K562 (cell line): Measurements from ENCODE around the gene JKAMP. TPM values are rescaled to one million over a fixed set of nuclear protein-coding genes. Genes with fewer than 3 reads are reported as not detected.

Experiments
- ATAC-seq: fragments of 200-7000 bp; cut with Tn5 transposase; 3 replicates; pipeline ENCODE4 v1.9.1; 2020; ENCODE audit warnings: moderate library complexity
- BruUV-seq: library from RNA; stranded (reverse); fragments of 400-500 nt; replicated peaks from 2 replicates; lab custom pipeline; 2021; lab: Mats Ljungman, UMichigan
- CTCF ChIA-PET: fragments of 300-600 bp; formaldehyde crosslinking; extraction: SDS; loops from one replicate; lab custom pipeline; 2021; ENCODE audit warnings: low intra/inter-chr PET ratio; lab: Yijun Ruan, JAX
- POLR2A ChIA-PET: fragments of 300-600, 350-650 bp; sonication (Branson Sonifier 250); formaldehyde crosslinking; extraction: SDS; loops from one replicate; lab custom pipeline; 2021; ENCODE audit warnings: antibody characterized with exemption, inconsistent platforms; lab: Yijun Ruan, JAX
- DNase-seq, 4 experiments: peaks; one replicate each; pipeline versions ENCODE4 v3.0.0 to v3.0.0-alpha.2; 2011 to 2018; ENCODE audit warnings: low spot score in 3 of 4, mixed read lengths in 3 of 4; ENCODE audit errors: extremely low read depth in 1 of 4
- FAIRE-seq: peaks from 2 replicates; lab custom pipeline; 2011; peaks lifted over from hg19 to GRCh38; lab: Jason Lieb, UNC
- H2AFZ ChIP-seq: 2 replicates; pipeline ENCODE4 v1.6.0; 2011; ENCODE audit warnings: low read depth, low read length, control low read depth, inconsistent platforms
- H3K27ac ChIP-seq: fragments of 200-600 bp; 3 replicates; pipeline ENCODE4 v1.8.0; 2011; ENCODE audit warnings: low read depth, mild to moderate bottlenecking, control low read depth, inconsistent platforms, low read length, moderate library complexity, mixed read lengths; ENCODE audit errors: extremely low read depth
- H3K27me3 ChIP-seq, 2 experiments: fragments of 300-600 bp in 1 of 2; 2 replicates in 1 of 2; 3 replicates in 1 of 2; pipeline versions ENCODE4 v1.6.0 to v1.8.0; 2011; ENCODE audit warnings: inconsistent platforms in 2 of 2, low read length in 2 of 2, mild to moderate bottlenecking in 1 of 2, mixed read lengths in 1 of 2, moderate library complexity in 1 of 2; ENCODE audit not compliant: control insufficient read depth in 2 of 2, insufficient read depth in 2 of 2
- H3K36me3 ChIP-seq: fragments of 300-600 bp; 3 replicates; pipeline ENCODE4 v1.8.0; 2011; ENCODE audit warnings: mild to moderate bottlenecking, low read length, inconsistent platforms; ENCODE audit not compliant: control insufficient read depth, insufficient read depth
- H3K4me1 ChIP-seq, 2 experiments: fragments of 200-600 bp in 1 of 2; replicated peaks in 1 of 2; 2 replicates in 1 of 2; 3 replicates in 1 of 2; pipeline versions ENCODE4 v1.5.1 to v1.8.0; 2011; ENCODE audit warnings: inconsistent platforms in 2 of 2, low read length in 2 of 2, mild to moderate bottlenecking in 1 of 2, mixed read lengths in 1 of 2, moderate library complexity in 1 of 2; ENCODE audit not compliant: control insufficient read depth in 2 of 2, insufficient read depth in 2 of 2
- H3K4me2 ChIP-seq: 2 replicates; pipeline ENCODE4 v1.6.1; 2011; ENCODE audit warnings: low read length, control low read depth, inconsistent platforms, mixed read lengths; ENCODE audit not compliant: insufficient read depth
- H3K4me3 ChIP-seq: fragments of 200-600 bp; sonication (generic), shearing (Covaris generic); 2 replicates; pipeline ENCODE4 v1.5.1; 2016; ENCODE audit warnings: control low read depth, inconsistent platforms
- H3K79me2 ChIP-seq: fragments of 200-600 bp; 3 replicates; pipeline ENCODE4 v1.8.0; 2011; ENCODE audit warnings: low read length, inconsistent platforms; ENCODE audit not compliant: control insufficient read depth, insufficient read depth
- H3K9ac ChIP-seq, 2 experiments: 2 replicates each; pipeline versions ENCODE4 v1.6.0 to v1.6.1; 2011; ENCODE audit warnings: low read depth in 2 of 2, low read length in 2 of 2, control low read depth in 1 of 2, inconsistent platforms in 1 of 2, mild to moderate bottlenecking in 1 of 2, mixed read lengths in 1 of 2; ENCODE audit not compliant: insufficient read depth in 1 of 2
- H3K9me1 ChIP-seq: one replicate; pipeline ENCODE4 v1.6.0; 2011; ENCODE audit warnings: inconsistent platforms, mild to moderate bottlenecking, low read length, moderate library complexity; ENCODE audit not compliant: control insufficient read depth, insufficient read depth
- H3K9me3 ChIP-seq: replicated peaks from 2 replicates; pipeline ENCODE4 v1.5.1; 2011; ENCODE audit warnings: low read depth, low read length, inconsistent platforms; ENCODE audit not compliant: control insufficient read depth, insufficient read depth
- H4K20me1 ChIP-seq: replicated peaks from 2 replicates; pipeline ENCODE4 v1.6.1; 2011; ENCODE audit warnings: low read length, inconsistent platforms, mixed read lengths; ENCODE audit not compliant: control insufficient read depth, insufficient read depth
- CBFB ChIP-seq: sonication (generic); formaldehyde crosslinking; IDR thresholded peaks from 2 replicates; pipeline ENCODE4 v1.4.0; 2020; ENCODE audit warnings: mild to moderate bottlenecking, missing genetic modification reagents
- COPS2 ChIP-seq: fragments of 450-650 bp; conservative IDR thresholded peaks from 2 replicates; pipeline ENCODE4 v1.6.1; 2016; ENCODE audit warnings: mild to moderate bottlenecking, moderate library complexity
- MLLT1 ChIP-seq, 2 experiments: fragments of 450-650 bp; IDR thresholded peaks; 2 replicates each; pipeline ENCODE4 v1.6.1; 2016
- MYNN ChIP-seq, 2 experiments: sonication (generic); formaldehyde crosslinking in 1 of 2; IDR thresholded peaks; 2 replicates each; pipeline versions ENCODE4 v1.5.0 to v1.6.1; 2016 to 2020; ENCODE audit warnings: antibody characterized with exemption in 1 of 2, missing genetic modification reagents in 1 of 2
- NFIC ChIP-seq: fragments of 450-650 bp; IDR thresholded peaks from 2 replicates; pipeline ENCODE4 v1.6.1; 2017; ENCODE audit warnings: mild to moderate bottlenecking, inconsistent platforms
- PHB ChIP-seq: fragments of 250-450 bp; sonication (Bioruptor Pico); IDR thresholded peaks from 2 replicates; pipeline ENCODE4 v1.5.0; 2021
- POLR2A ChIP-seq: fragments of 450-650 bp; conservative IDR thresholded peaks from 2 replicates; pipeline ENCODE4 v1.6.1; 2016
- RAD51 ChIP-seq: fragments of 450-650 bp; IDR thresholded peaks from 2 replicates; pipeline ENCODE4 v1.7.1; 2016; ENCODE audit warnings: low read depth, mild to moderate bottlenecking, borderline replicate concordance
- RCOR1 ChIP-seq, 2 experiments: IDR thresholded peaks; 2 replicates each; pipeline ENCODE4 v1.6.1; 2012; ENCODE audit warnings: low read depth in 2 of 2, low read length in 2 of 2, borderline replicate concordance in 1 of 2, improper control_type of control experiment in 1 of 2
- SAP30 ChIP-seq: fragments of 200-600 bp; sonication (generic); IDR thresholded peaks from 2 replicates; pipeline ENCODE4 v1.6.1; 2012; ENCODE audit warnings: borderline replicate concordance, low read depth, mild to moderate bottlenecking, moderate library complexity, low read length, control low read depth, inconsistent platforms; ENCODE audit not compliant: insufficient read depth, poor library complexity, severe bottlenecking
- TAF1 ChIP-seq: IDR thresholded peaks from 2 replicates; pipeline ENCODE4 v1.6.1; 2011; ENCODE audit warnings: mild to moderate bottlenecking, low read length, moderate library complexity; ENCODE audit not compliant: insufficient read depth, control insufficient read depth, severe bottlenecking; ENCODE audit errors: extremely low read depth
- TAL1 ChIP-seq: fragments of 450-650 bp; IDR thresholded peaks from 2 replicates; pipeline ENCODE4 v1.6.1; 2016; ENCODE audit warnings: mild to moderate bottlenecking
- ZNF395 ChIP-seq: fragments of 200-800 bp; sonication (Bioruptor generic); IDR thresholded peaks from 2 replicates; pipeline ENCODE4 v1.6.1; 2017; ENCODE audit warnings: missing genetic modification characterization, missing compliant biosample characterization
- WGBS: fragments of 100-300 bp; shearing (Covaris generic); methylation state at CpG from one replicate; pipeline ENCODE4 v1.1.6; 2016; ENCODE audit warnings: low coverage, mixed read lengths; ENCODE audit not compliant: insufficient coverage; ENCODE audit errors: missing lambda C conversion rate; 5-methylcytosine and 5-hydroxymethylcytosine counted together
- in situ Hi-C: fragments of 300-500 bp; cut with MboI; formaldehyde crosslinking; loops from 4 replicates; pipeline ENCODE4 v1.15.0; 2018; ENCODE audit warnings: inconsistent platforms, mixed read lengths
- intact Hi-C: fragments of 100-400 bp; cut with micrococcal nuclease; formaldehyde crosslinking; loops from 2 replicates; pipeline ENCODE4 v1.14.2; 2022
- polyA plus RNA-seq, 8 experiments: library from polyadenylated mRNA; depleted of rRNA in 4 of 8; stranded (reverse) in 5 of 8; unstranded in 3 of 8; fragments of >200 nt; fragmentation: Nextera tagmentation in 2 of 8; fragmentation: Illumina TruSeq in 1 of 8; extraction: Ambion mirVana in 2 of 8; extraction: Trizol in 1 of 8; gene quantifications; 2 replicates each; pipeline versions ENCODE4 v1.2.1 to v1.2.3, GENCODE V29; 2011 to 2014; ENCODE audit warnings: inconsistent platforms in 1 of 8, missing spikeins in 1 of 8
- total RNA-seq, 7 experiments: library from RNA; depleted of rRNA in 6 of 7; stranded (reverse); fragments of >200 nt in 6 of 7; fragmentation: Illumina TruSeq in 2 of 7; extraction: Trizol in 2 of 7; gene quantifications; 2 replicates each; pipeline versions ENCODE4 v1.2.1 to v1.2.3, GENCODE V29; 2011 to 2021; ENCODE audit warnings: low replicate concordance in 1 of 7
- TF ChIP-seq, protein P1 (sequence below), 2 experiments: fragments of 200-800 bp in 1 of 2; sonication (Bioruptor generic) in 1 of 2; sonication (generic) in 1 of 2; formaldehyde crosslinking in 1 of 2; IDR thresholded peaks in 1 of 2; conservative IDR thresholded peaks in 1 of 2; 2 replicates each; pipeline versions ENCODE4 v1.5.0 to v1.6.1; 2016 to 2020; ENCODE audit warnings: missing compliant biosample characterization in 1 of 2, missing genetic modification characterization in 1 of 2, missing genetic modification reagents in 1 of 2

Gene JKAMP
- total and polyA plus RNA-seq, 9 of the 15 experiments (the other 6 are each of a cell fraction or from before 2014, with no cell fraction given): 19.3 to 119 (median 33.8) TPM

DNA sequence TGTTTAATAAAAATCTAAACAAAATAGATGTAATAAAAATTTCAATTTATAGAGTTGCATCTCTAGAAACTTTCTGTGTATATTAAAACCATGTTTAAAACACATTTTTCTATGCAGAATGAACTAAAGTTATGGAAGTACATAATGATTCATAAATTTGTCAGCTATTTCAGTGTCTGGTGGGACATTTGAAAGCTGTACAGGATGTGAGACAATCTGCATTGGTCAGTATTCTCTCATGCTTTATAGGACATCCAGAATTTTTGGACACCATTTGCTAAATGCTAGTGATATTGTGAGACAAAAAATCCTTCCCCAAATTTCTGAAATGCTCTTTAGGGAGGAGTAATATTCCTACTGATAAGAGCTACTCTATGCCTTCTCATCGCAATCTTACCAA lies 32.5 kb upstream of the JKAMP start:
- Histone ChIP-seq H3K9ac (no peak overlapping the region), H3K36me3 (peaks cover 6% of the 10 kb centered on the region; the same call in 2 of the 3 replicates), H3K79me2 (no peaks in the 10 kb centered on the region), H3K27ac (no peak overlapping the region), H4K20me1 (no peaks in the 10 kb centered on the region), H3K4me3 (no peak overlapping the region), H3K9me3 (no peaks in the 10 kb centered on the region), H3K9me1 (no peaks in the 10 kb centered on the region), H3K27me3 (no peaks in the 10 kb centered on the region), H3K4me2 (no peak overlapping the region), H2AFZ (no peak overlapping the region), H3K4me1 (peaks cover 0 to 2% of the 10 kb centered on the region in 2 experiments; a peak in 1 of 5 replicates)
- ATAC-seq: no peak
- in situ Hi-C loops (no loop called here), intact Hi-C loops (no loop called here)
- CTCF ChIA-PET: no interaction called here
- BruUV-seq: no TSS peak
- POLR2A ChIA-PET: interaction anchor here (0.8 kb wide), 1 partner anchor 20 kb away, joined by 4 read pairs; no protein-coding TSS in a partner anchor
- 60% methylated on average over 1 of the region's 1 CpG for WGBS
- DNase-seq: no peak
- FAIRE-seq: no peak
- no peak for TF ChIP-seq POLR2A
- no peak for TF ChIP-seq MYNN (IDR thresholded peaks at IDR 0.05)
- no peak for TF ChIP-seq MYNN (CRISPR knock-in tag; IDR thresholded peaks at IDR 0.05)
- no peak for TF ChIP-seq TAL1
- TF ChIP-seq SAP30: no peak
- TF ChIP-seq TAF1: no peak
- TF ChIP-seq NFIC: no peak
- TF ChIP-seq RAD51: no peak
- no peak for TF ChIP-seq PHB
- no peak for TF ChIP-seq MLLT1 (IDR thresholded peaks at IDR 0.05)
- TF ChIP-seq, protein P1, sequence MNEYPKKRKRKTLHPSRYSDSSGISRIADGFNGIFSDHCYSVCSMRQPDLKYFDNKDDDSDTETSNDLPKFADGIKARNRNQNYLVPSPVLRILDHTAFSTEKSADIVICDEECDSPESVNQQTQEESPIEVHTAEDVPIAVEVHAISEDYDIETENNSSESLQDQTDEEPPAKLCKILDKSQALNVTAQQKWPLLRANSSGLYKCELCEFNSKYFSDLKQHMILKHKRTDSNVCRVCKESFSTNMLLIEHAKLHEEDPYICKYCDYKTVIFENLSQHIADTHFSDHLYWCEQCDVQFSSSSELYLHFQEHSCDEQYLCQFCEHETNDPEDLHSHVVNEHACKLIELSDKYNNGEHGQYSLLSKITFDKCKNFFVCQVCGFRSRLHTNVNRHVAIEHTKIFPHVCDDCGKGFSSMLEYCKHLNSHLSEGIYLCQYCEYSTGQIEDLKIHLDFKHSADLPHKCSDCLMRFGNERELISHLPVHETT (CRISPR knock-in tag; conservative IDR thresholded peaks at IDR 0.05 in 1 of 2, IDR thresholded peaks at IDR 0.05 in 1 of 2): no peak
- TF ChIP-seq CBFB: no peak
- no peak for TF ChIP-seq ZNF395
- no peak for TF ChIP-seq RCOR1 (IDR thresholded peaks at IDR 0.05; ENCODE audit: borderline replicate concordance in 1 of 2, low read depth in 2 of 2, low read length in 2 of 2)
- TF ChIP-seq COPS2: no peak
- TF ChIP-seq, all 486 proteins: peak for 0
